MM.1S (cell line): ENCODE data around the gene MED14.

Experiments
- EZH2 ChIP-seq: fragments of 300-600 bp; sonication (generic); optimal IDR thresholded peaks from 2 replicates; pipeline ENCODE3; 2017; ENCODE audit warnings: low read depth, mild to moderate bottlenecking, antibody characterized with exemption, low read length, mixed read lengths
- TF ChIP-seq, protein P1 (sequence below): fragments of 300-600 bp; sonication (generic); IDR thresholded peaks from 2 replicates; pipeline ENCODE4 v1.5.1; 2016; ENCODE audit warnings: antibody characterized with exemption, low read length, mixed read lengths

DNA sequence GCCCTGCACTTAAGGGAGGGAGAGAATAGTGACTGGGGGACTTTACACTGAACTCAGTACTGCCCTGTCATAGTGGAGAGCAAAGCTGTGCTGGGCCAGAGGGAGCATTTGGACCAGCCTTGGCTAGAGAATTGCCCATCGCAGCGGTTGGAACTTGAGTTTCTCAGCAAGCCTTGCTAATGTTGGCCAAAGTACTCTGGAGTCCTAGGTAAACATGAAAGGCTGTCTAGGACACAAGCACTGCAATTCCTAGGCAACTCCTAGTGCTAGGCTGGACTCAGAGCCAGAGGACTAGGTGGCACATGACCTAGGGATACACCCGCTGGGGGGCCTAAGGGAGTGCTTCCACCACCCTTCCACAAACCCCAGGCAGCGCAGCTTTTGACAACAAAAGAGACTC lies 15.0 kb downstream of the MED14 start:
- TF ChIP-seq, protein P1, sequence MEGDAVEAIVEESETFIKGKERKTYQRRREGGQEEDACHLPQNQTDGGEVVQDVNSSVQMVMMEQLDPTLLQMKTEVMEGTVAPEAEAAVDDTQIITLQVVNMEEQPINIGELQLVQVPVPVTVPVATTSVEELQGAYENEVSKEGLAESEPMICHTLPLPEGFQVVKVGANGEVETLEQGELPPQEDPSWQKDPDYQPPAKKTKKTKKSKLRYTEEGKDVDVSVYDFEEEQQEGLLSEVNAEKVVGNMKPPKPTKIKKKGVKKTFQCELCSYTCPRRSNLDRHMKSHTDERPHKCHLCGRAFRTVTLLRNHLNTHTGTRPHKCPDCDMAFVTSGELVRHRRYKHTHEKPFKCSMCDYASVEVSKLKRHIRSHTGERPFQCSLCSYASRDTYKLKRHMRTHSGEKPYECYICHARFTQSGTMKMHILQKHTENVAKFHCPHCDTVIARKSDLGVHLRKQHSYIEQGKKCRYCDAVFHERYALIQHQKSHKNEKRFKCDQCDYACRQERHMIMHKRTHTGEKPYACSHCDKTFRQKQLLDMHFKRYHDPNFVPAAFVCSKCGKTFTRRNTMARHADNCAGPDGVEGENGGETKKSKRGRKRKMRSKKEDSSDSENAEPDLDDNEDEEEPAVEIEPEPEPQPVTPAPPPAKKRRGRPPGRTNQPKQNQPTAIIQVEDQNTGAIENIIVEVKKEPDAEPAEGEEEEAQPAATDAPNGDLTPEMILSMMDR = no peak
- no peak for TF ChIP-seq EZH2
